NCI-H2107 treated with DMSO at 0.1 percent for 48 hours (cell line): Measurements from ENCODE around the gene CAMK1D.

Experiments
- DNase-seq: peaks from one replicate; lab custom pipeline; 2025; ENCODE audit not compliant: unreplicated experiment; lab: John Stamatoyannopoulos, UW

CAMK1D gene

GRCh38 chr10:12459762-12460161 lies 110.4 kb downstream of the CAMK1D start:
- DNase-seq, result no peak

DNA sequence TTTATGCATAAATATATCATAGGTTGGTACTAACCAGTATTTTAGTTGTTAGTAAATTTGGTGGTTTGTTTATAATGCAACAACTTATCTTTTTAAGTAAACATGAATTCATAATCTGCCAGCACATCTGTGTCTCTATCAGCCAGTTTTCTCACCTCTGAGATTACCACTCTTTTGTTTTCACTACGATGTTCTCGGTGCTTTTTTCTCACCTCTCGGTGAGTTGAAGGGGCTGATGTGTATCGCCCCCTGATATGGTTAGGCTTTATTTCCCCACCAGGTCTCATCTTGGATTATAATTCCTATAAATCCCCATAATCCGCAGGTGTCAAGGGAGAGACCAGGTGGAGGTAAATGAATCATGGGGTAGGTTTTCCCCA lies 114.1 kb downstream of the CAMK1D start:
- no peak for DNase-seq

GRCh38 chr10:12465385-12466136 lies 116.2 kb downstream of the CAMK1D start:
- no peak for DNase-seq

GRCh38 chr10:12466704-12467305 lies 117.5 kb downstream of the CAMK1D start:
- peak; percentile 30 for DNase-seq

- no peak for DNase-seq
These were observed 120.0 kb downstream of the CAMK1D start for GRCh38 chr10:12469345-12469744.

DNA sequence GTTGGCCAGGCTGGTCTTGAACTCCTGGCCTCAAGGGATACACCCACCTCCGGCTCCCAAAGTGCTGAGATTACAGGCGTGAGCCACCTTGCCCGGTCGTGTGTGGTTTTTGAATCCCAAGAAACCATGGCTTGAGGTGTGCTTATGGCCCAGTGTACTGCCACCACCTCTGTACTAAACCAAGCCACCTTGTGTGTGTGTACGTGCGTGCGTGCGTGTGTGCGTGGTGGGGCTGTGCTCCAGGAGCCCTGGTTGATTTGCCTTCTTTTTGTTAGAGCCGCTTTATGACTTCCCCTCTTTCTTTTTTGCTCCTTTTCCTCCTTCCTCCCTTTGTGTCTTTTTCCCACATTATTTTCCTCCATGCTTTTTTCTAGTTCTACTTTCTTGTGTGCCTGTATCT lies 121.4 kb downstream of the CAMK1D start:
- no peak for DNase-seq

- no peak for DNase-seq
These were observed 121.8 kb downstream of the CAMK1D start for GRCh38 chr10:12471135-12471534.

DNA sequence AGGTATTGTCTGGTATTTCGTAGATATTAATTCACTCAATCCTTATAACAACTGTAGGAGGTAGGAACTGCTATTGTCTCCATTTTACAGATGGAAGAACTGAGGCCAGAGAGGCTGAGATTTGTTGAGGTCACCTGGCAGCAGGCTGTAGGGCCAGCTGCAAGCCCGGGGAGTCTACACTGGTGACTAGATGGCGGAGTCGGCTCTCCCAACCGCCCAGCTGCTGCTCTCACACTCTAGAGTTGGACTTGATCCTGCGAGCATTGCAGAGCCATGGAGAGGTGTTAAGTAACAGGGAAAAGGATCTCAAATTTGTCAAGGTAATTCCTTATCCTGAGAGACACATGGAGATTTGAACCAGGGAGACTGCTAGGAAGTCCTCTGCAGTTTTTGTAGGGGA lies 124.1 kb downstream of the CAMK1D start:
- DNase-seq, result no peak

DNA sequence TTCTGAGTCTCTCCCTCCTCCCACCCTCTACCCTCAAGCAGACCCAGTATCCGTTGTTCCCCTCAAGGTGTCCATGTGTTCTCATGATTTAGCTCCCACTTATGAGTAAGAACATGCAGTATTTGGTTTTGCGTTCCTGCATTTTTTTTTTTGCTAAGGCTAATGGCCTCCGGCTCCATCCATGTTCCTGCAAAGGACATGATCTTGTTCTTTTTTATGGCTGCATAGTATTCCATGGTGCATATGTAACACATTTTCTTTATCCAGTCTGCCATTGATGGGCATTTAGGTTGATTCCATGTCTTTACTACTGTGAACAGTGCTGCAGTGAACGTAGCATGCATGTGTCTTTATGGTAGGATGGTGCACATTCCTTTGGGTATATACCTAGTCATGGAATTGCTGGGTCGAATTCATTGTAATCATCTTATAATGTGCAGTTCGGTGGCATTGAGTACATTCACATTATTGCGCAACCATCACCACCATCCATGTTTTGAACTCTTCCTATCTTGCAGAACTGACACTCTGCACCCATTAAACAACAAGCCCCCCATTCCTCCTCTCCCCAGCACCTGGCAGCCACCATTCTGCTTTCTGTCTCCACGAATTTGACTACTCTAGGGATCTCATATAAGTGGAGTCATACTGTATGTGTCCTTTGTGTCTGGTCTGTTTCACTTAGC lies 125.5 kb downstream of the CAMK1D start:
- DNase-seq, result no peak

DNA sequence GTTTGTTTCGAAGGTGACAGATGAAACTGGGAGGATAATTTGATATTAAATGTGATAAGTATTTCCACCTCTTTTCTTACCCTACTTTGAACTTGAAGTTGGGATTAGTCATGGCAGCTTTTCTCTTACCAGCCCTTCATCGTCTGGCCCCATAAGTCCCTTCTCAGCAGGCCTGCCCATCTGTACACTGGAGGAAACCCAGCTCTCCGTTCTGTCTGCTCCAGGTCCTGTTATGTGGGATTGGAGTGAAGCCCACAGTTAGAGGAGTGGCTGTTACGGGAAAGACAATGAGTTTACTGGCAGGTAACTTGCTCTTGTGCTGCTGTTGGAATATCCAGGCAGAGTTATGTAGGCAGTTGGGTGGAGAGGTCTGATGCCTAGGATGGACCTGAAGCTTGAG lies 127.3 kb downstream of the CAMK1D start:
- no peak for DNase-seq

DNA sequence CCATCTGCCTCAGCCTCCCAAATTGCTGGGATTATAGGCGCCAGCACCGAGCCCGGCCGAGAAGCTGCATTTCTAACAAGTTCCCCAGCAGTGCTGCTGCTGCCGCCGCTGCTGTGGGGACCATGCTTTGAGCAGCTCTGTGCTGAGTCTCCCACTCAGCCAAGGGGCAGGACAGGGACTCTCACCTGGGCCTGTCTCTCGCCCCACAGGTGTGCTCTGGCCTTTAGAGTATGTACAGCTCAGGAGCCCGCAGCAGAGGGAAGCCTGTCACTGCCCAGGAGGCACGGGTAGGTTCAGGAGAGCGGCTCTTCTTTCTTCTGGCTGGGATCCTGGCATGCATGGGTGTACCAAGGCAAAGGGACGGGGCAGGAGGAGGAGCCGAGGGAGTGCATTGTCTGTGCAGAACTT lies 130.1 kb downstream of the CAMK1D start:
- DNase-seq, result no peak

DNA sequence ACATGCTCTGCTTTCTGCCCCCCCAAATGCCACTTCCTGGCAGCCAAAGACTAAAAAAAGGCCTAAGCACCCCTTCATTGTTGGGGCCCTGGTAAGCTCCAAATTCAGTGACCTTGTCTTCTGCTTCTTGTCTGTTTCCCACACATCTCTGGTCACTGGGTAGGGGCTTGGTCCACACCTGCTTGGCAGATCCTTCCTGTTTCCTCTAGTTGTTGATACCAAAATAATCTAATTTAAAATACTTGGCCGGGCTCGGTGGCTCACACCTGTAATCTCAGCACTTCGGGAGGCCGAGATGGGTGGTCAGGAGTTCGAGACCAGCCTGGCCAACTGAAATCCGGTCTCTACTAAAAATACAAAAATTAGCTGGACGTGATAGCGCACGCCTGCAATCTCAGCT lies 130.6 kb downstream of the CAMK1D start:
- no peak for DNase-seq

GRCh38 chr10:12480440-12480839 lies 131.1 kb downstream of the CAMK1D start:
- DNase-seq, result no peak

- no peak for DNase-seq
These were observed 132.6 kb downstream of the CAMK1D start for GRCh38 chr10:12481924-12482323.

- peak; percentile 78 for DNase-seq
These were observed 133.2 kb downstream of the CAMK1D start for GRCh38 chr10:12482587-12482986.

- peak; percentile 67 for DNase-seq
These were observed 134.9 kb downstream of the CAMK1D start for GRCh38 chr10:12484002-12484918.

DNA sequence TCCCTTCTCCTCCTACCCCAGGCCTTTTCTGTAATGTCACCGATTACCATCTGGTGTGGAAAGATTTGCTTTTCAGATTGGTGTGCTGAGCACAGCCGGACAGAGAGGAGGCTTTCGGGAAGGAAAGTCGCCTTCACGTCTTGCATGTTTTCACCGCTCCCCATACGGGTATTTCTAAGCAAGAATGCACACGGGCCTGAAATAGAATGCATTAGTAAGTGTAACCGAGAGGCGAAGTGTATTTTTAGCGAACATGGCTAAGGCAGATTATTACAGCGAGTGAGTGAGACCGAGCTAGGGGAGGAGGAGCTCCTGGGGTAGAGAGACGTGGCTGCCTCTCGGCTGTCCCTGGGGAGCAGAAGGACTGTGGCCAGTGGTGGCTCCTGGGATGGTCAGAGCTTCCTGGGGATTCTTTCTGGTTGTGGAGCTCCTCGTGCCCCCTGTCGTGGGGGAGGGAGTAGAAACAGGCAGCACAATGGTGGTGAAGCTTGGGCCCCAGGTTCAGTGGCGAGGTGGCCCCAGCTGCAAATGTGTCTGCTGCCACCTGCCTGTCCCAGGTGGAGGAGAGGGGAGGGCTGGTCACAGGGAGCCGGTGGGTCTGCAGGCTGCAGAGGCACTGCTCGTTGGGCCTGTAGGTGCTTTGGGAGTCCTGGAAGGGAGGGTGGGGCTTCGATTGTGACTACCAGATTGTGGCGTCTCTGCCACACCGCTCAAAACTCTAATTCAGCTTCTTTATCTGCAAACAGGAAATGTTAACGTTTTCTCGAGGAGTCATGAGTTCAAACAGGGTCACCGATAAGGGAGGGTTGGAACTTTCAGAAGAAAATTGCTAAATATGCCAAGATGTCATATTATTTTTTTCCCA lies 135.8 kb downstream of the CAMK1D start:
- peak; percentile 83 for DNase-seq

DNA sequence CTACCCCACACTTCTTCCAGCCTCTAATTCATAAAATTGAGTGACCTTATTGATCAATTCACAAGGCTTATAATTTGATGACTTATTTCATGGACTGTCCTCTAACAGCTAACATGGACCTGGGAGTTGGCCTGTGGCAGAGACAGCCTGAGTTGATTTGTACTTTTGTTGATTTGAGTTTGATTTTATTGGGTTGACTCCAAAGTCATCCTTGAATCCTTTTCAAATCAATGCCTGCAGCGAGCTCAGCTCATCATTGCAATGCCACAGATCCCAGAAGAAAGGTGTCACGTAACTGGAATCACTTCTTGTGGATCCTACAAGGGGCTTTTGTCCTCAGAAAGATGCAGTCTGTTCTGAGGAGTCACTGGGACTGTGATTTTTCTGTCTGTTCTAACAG lies 138.0 kb downstream of the CAMK1D start:
- no peak for DNase-seq

- DNase-seq, result no peak
These were observed 139.3 kb downstream of the CAMK1D start for GRCh38 chr10:12488626-12489025.

GRCh38 chr10:12489357-12489756 lies 140.0 kb downstream of the CAMK1D start:
- DNase-seq, result no peak
